H9 (cell line): ENCODE measurements around the gene EFNB2. TPM values are rescaled to one million over a fixed set of nuclear protein-coding genes. Genes with fewer than 3 reads are reported as not detected.

Experiments
- DNase-seq: peaks from one replicate; pipeline ENCODE4 v3.0.0-alpha.2; 2017
- H2AFZ ChIP-seq: one replicate; pipeline ENCODE4 v1.6.1; 2013; ENCODE audit warnings: mild to moderate bottlenecking, low read length, control low read depth, moderate library complexity
- H2AK5ac ChIP-seq: 2 replicates; pipeline ENCODE4 v1.6.1; 2013; ENCODE audit warnings: low read length, control low read depth, mixed read lengths; ENCODE audit not compliant: insufficient read length
- H2BK120ac ChIP-seq: one replicate; pipeline ENCODE4 v1.6.1; 2013; ENCODE audit warnings: low read depth, mild to moderate bottlenecking, low read length, control low read depth, inconsistent platforms; ENCODE audit not compliant: poor library complexity, severe bottlenecking
- H2BK12ac ChIP-seq: 2 replicates; pipeline ENCODE4 v1.6.1; 2013; ENCODE audit warnings: low read length, control low read depth, mixed read lengths, low read depth; ENCODE audit not compliant: insufficient read length
- H2BK15ac ChIP-seq: 2 replicates; pipeline ENCODE4 v1.6.1; 2013; ENCODE audit warnings: low read depth, low read length, control low read depth
- H2BK20ac ChIP-seq: one replicate; pipeline ENCODE4 v1.6.1; 2013; ENCODE audit warnings: low read depth, mild to moderate bottlenecking, low read length, control low read depth, inconsistent platforms; ENCODE audit not compliant: poor library complexity, severe bottlenecking
- H2BK5ac ChIP-seq: 2 replicates; pipeline ENCODE4 v1.6.1; 2013; ENCODE audit warnings: low read length, control low read depth, mixed read lengths; ENCODE audit not compliant: insufficient read length
- H3K14ac ChIP-seq: 2 replicates; pipeline ENCODE4 v1.6.1; 2013; ENCODE audit warnings: low read length, control low read depth; ENCODE audit not compliant: insufficient read depth
- H3K18ac ChIP-seq: 2 replicates; pipeline ENCODE4 v1.6.1; 2013; ENCODE audit warnings: low read depth, mild to moderate bottlenecking, mixed read lengths, low read length, control low read depth; ENCODE audit not compliant: insufficient read length
- H3K23ac ChIP-seq: 2 replicates; pipeline ENCODE4 v1.6.1; 2013; ENCODE audit warnings: low read length, control low read depth, mixed read lengths, low read depth; ENCODE audit not compliant: insufficient read length
- H3K23me2 ChIP-seq: 2 replicates; pipeline ENCODE4 v1.6.1; 2013; ENCODE audit warnings: low read depth, mild to moderate bottlenecking, mixed read lengths, low read length, control low read depth; ENCODE audit not compliant: insufficient read length, poor library complexity, severe bottlenecking
- H3K27ac ChIP-seq: 2 replicates; pipeline ENCODE4 v1.5.1; 2013; ENCODE audit warnings: low read length, control low read depth, mixed read lengths, low read depth; ENCODE audit not compliant: insufficient read length
- H3K27me3 ChIP-seq: 2 replicates; pipeline ENCODE4 v1.6.1; 2013; ENCODE audit warnings: low read length, control low read depth, inconsistent platforms; ENCODE audit not compliant: insufficient read depth
- H3K4ac ChIP-seq: 2 replicates; pipeline ENCODE4 v1.6.1; 2013; ENCODE audit warnings: low read depth, mild to moderate bottlenecking, control low read depth, inconsistent platforms, low read length, moderate library complexity
- H3K4me1 ChIP-seq: 2 replicates; pipeline ENCODE4 v1.6.1; 2013; ENCODE audit warnings: low read length, control low read depth, inconsistent platforms; ENCODE audit not compliant: insufficient read depth
- H3K4me2 ChIP-seq: 2 replicates; pipeline ENCODE4 v1.6.1; 2013; ENCODE audit warnings: low read length, control low read depth, mixed read lengths; ENCODE audit not compliant: insufficient read length, insufficient read depth
- H3K56ac ChIP-seq: 2 replicates; pipeline ENCODE4 v1.6.1; 2013; ENCODE audit warnings: low read depth, mild to moderate bottlenecking, mixed read lengths, low read length, control low read depth; ENCODE audit not compliant: insufficient read length
- H3K79me1 ChIP-seq: 2 replicates; pipeline ENCODE4 v1.6.1; 2013; ENCODE audit warnings: low read depth, mild to moderate bottlenecking, moderate library complexity, low read length, control low read depth, inconsistent platforms; ENCODE audit not compliant: insufficient read depth, poor library complexity, severe bottlenecking
- H3K79me2 ChIP-seq: 2 replicates; pipeline ENCODE4 v1.6.1; 2013; ENCODE audit warnings: low read length, control low read depth, inconsistent platforms; ENCODE audit not compliant: insufficient read depth
- H3K9ac ChIP-seq: 2 replicates; pipeline ENCODE4 v1.6.1; 2013; ENCODE audit warnings: low read length, control low read depth, mixed read lengths; ENCODE audit not compliant: insufficient read length; ENCODE audit errors: extremely low read depth
- H3K9me3 ChIP-seq: one replicate; pipeline ENCODE4 v1.6.1; 2013; ENCODE audit warnings: low read depth, low read length, inconsistent platforms; ENCODE audit not compliant: control insufficient read depth
- H3T11ph ChIP-seq: one replicate; pipeline ENCODE4 v1.6.1; 2013; ENCODE audit warnings: mild to moderate bottlenecking, low read length, control low read depth, inconsistent platforms
- H4K20me1 ChIP-seq: one replicate; pipeline ENCODE4 v1.6.1; 2013; ENCODE audit not compliant: control insufficient read depth, insufficient read length, insufficient read depth
- H4K5ac ChIP-seq: 2 replicates; pipeline ENCODE4 v1.6.1; 2013; ENCODE audit warnings: low read depth, mild to moderate bottlenecking, mixed read lengths, low read length, control low read depth; ENCODE audit not compliant: insufficient read length
- H4K8ac ChIP-seq: replicated peaks from 2 replicates; pipeline ENCODE4 v1.6.1; 2013; ENCODE audit warnings: low read length, control low read depth, mixed read lengths, low read depth; ENCODE audit not compliant: insufficient read length
- H4K91ac ChIP-seq: 2 replicates; pipeline ENCODE4 v1.6.1; 2013; ENCODE audit warnings: low read depth, mild to moderate bottlenecking, moderate library complexity, mixed read lengths, low read length, control low read depth; ENCODE audit not compliant: insufficient read length
- H3K27ac Mint-ChIP-seq, 3 experiments: 2 replicates in 2 of 3; 3 replicates in 1 of 3; pipeline ENCODE4 v1.8.0; 2020 to 2021; ENCODE audit warnings: mixed read lengths in 3 of 3, mild to moderate bottlenecking in 1 of 3, moderate library complexity in 1 of 3
- H3K27me3 Mint-ChIP-seq: 2 replicates; pipeline ENCODE4 v1.8.0; 2021; ENCODE audit warnings: low read depth, mild to moderate bottlenecking, moderate library complexity, mixed read lengths
- H3K36me3 Mint-ChIP-seq, 3 experiments: 2 replicates in 2 of 3; 3 replicates in 1 of 3; pipeline ENCODE4 v1.8.0; 2020 to 2021; ENCODE audit warnings: low read depth in 3 of 3, mixed read lengths in 3 of 3; ENCODE audit not compliant: insufficient read depth in 1 of 3
- H3K4me1 Mint-ChIP-seq, 2 experiments: 2 replicates each; pipeline ENCODE4 v1.8.0; 2020; ENCODE audit warnings: mixed read lengths in 2 of 2
- H3K4me3 Mint-ChIP-seq, 2 experiments: 2 replicates in 1 of 2; 3 replicates in 1 of 2; pipeline ENCODE4 v1.8.0; 2020 to 2021; ENCODE audit warnings: mild to moderate bottlenecking in 2 of 2, mixed read lengths in 2 of 2, moderate library complexity in 1 of 2
- H3K9me3 Mint-ChIP-seq, 2 experiments: 2 replicates in 1 of 2; 3 replicates in 1 of 2; pipeline ENCODE4 v1.8.0; 2020; ENCODE audit warnings: mild to moderate bottlenecking in 2 of 2, mixed read lengths in 2 of 2, moderate library complexity in 1 of 2
- CTCF ChIP-seq: fragments of 200-600 bp; sonication (generic); conservative IDR thresholded peaks from 3 replicates; pipeline ENCODE4 v1.8.0; 2021; ENCODE audit warnings: antibody characterized with exemption, mild to moderate bottlenecking
- WGBS: extraction: QIAGEN DNeasy Blood & Tissue Kit; methylation state at CpG from one replicate; pipeline ENCODE4 v1.1.7; 2013; ENCODE audit warnings: missing lambda C conversion rate, low lambda C conversion rate, mixed read lengths; ENCODE audit not compliant: insufficient read length; ENCODE audit errors: extremely low coverage; 5-methylcytosine and 5-hydroxymethylcytosine counted together
- total RNA-seq: library from RNA; stranded (reverse); gene quantifications from 2 replicates; pipeline ENCODE4 v1.2.1, GENCODE V29; 2021

EFNB2 gene
- total RNA-seq, 1 experiment from 2014 or later: 12.7 TPM

GRCh38 chr13:106581225-106581624, 45.8 kb upstream of the EFNB2 start:
- Histone ChIP-seq H4K91ac (no peak overlapping the region), H3K18ac (no peak overlapping the region), H3K4me2 (no peak overlapping the region), H4K5ac (no peak overlapping the region), H2BK12ac (no peak overlapping the region), H2AFZ (no peak overlapping the region), H3K27me3 (no peaks in the 10 kb centered on the region), H3K14ac (no peak overlapping the region), H3K79me2 (no peaks in the 10 kb centered on the region), H3K9me3 (peaks cover 3% of the 10 kb centered on the region), H3K23ac (no peak overlapping the region), H2AK5ac (no peak overlapping the region), H2BK15ac (no peak overlapping the region), H3K79me1 (no peaks in the 10 kb centered on the region), H3K23me2 (no peaks in the 10 kb centered on the region), H3K4ac (no peak overlapping the region), H3K56ac (no peak overlapping the region), H2BK20ac (no peak overlapping the region), H4K8ac (no peak overlapping the region), H4K20me1 (no peaks in the 10 kb centered on the region), H2BK5ac (no peak overlapping the region), H3K27ac (no peak overlapping the region), H3K9ac (no peak overlapping the region), H2BK120ac (no peak overlapping the region), H3K4me1 (no peaks in the 10 kb centered on the region), H3T11ph (no peak overlapping the region)
- H3K27me3 Mint-ChIP-seq: no peaks in the 10 kb centered on the region; the same call in 1 of the 2 replicates
- H3K4me3 Mint-ChIP-seq: no peak overlapping the region; a peak in 1 of 5 replicates
- TF ChIP-seq CTCF: no peak
- H3K36me3 Mint-ChIP-seq: peaks cover 14 to 20% (median 17%) of the 10 kb centered on the region in 3 experiments
- no peak for DNase-seq
- H3K27ac Mint-ChIP-seq: no peak overlapping the region
- peaks cover 16 to 22% of the 10 kb centered on the region in 2 experiments for H3K9me3 Mint-ChIP-seq
- WGBS: no CpG with 5 or more reads among the region's 4 CpGs
- peaks cover 4 to 5% of the 10 kb centered on the region in 2 experiments; a peak in 2 of 4 replicates for H3K4me1 Mint-ChIP-seq
